LNCAP (cell line): ENCODE results near the gene TSPAN15.

Experiments
- CTCF ChIP-seq: fragments of 450-650 bp; IDR thresholded peaks from 2 replicates; pipeline ENCODE4 v1.5.1; 2017; ENCODE audit warnings: mild to moderate bottlenecking

TSPAN15 gene

GRCh38 chr10:69496352-69497230 lies 45.3 kb downstream of the TSPAN15 start:
- TF ChIP-seq CTCF: no peak

- no peak for TF ChIP-seq CTCF
Observed at GRCh38 chr10:69497231-69497561, 45.9 kb downstream of the TSPAN15 start.

GRCh38 chr10:69497611-69498390 lies 46.5 kb downstream of the TSPAN15 start:
- no peak for TF ChIP-seq CTCF

- no peak for TF ChIP-seq CTCF
Observed at GRCh38 chr10:69498711-69499471, 47.6 kb downstream of the TSPAN15 start.

GRCh38 chr10:69499726-69500689 lies 48.7 kb downstream of the TSPAN15 start:
- TF ChIP-seq CTCF: no peak

- no peak for TF ChIP-seq CTCF
Observed at GRCh38 chr10:69500864-69501468, 49.7 kb downstream of the TSPAN15 start.
